Endothelial cell of umbilical vein (primary cell): ENCODE measurements around the gene PNLDC1. TPM values are rescaled to one million over a fixed set of nuclear protein-coding genes. Genes with fewer than 3 reads are reported as not detected.

Source experiments
- BruUV-seq: library from RNA; stranded (reverse); fragments of 400-500 nt; replicated peaks from 2 replicates; lab custom pipeline; 2021; lab: Mats Ljungman, UMichigan
- CTCF ChIA-PET: fragments of 300-600, 350-600 bp; sonication (Branson Sonifier 250); formaldehyde crosslinking; loops from one replicate; lab custom pipeline; 2021; ENCODE audit warnings: antibody characterized with exemption, inconsistent platforms; lab: Charles Lee
- POLR2A ChIA-PET: fragments of 300-600, 350-600 bp; sonication (Branson Sonifier 250); formaldehyde crosslinking; loops from one replicate; lab custom pipeline; 2021; ENCODE audit warnings: antibody characterized with exemption, inconsistent platforms; lab: Charles Lee
- DNase-seq: peaks from one replicate; pipeline ENCODE4 v3.0.0-alpha.2; 2011; ENCODE audit warnings: low read depth, low spot score
- FAIRE-seq: peaks from 2 replicates; lab custom pipeline; 2011; peaks lifted over from hg19 to GRCh38; lab: Jason Lieb, UNC
- H2AFZ ChIP-seq: 2 replicates; pipeline ENCODE4 v1.6.0; 2012; ENCODE audit warnings: low read depth, low read length, control low read depth, inconsistent platforms
- H3K27ac ChIP-seq: 2 replicates; pipeline ENCODE4 v1.5.1; 2011; ENCODE audit warnings: low read depth, mild to moderate bottlenecking, control low read depth, low read length, moderate library complexity; ENCODE audit not compliant: insufficient read depth
- H3K27me3 ChIP-seq, 2 experiments: 2 replicates each; pipeline versions ENCODE4 v1.6.0 to v1.6.1; 2011; ENCODE audit warnings: low read length in 2 of 2, mixed read lengths in 1 of 2; ENCODE audit not compliant: control insufficient read depth in 2 of 2, insufficient read depth in 2 of 2
- H3K36me3 ChIP-seq, 2 experiments: 2 replicates in 1 of 2; 3 replicates in 1 of 2; pipeline ENCODE4 v1.5.1; 2011; ENCODE audit warnings: low read length in 2 of 2, mild to moderate bottlenecking in 1 of 2, moderate library complexity in 1 of 2; ENCODE audit not compliant: control insufficient read depth in 2 of 2, insufficient read depth in 2 of 2; ENCODE audit errors: extremely low read depth in 1 of 2
- H3K4me1 ChIP-seq: 3 replicates; pipeline ENCODE4 v1.5.1; 2011; ENCODE audit warnings: mild to moderate bottlenecking, low read length; ENCODE audit not compliant: control insufficient read depth, insufficient read depth; ENCODE audit errors: extremely low read depth
- H3K4me2 ChIP-seq: 2 replicates; pipeline ENCODE4 v1.6.1; 2011; ENCODE audit warnings: low read length, control low read depth, mixed read lengths; ENCODE audit not compliant: insufficient read depth
- H3K4me3 ChIP-seq, 3 experiments: fragments of 200-600 bp in 1 of 3; sonication (generic), shearing (Covaris generic) in 1 of 3; replicated peaks in 1 of 3; 2 replicates each; pipeline ENCODE4 v1.5.1; 2011 to 2016; ENCODE audit warnings: control low read depth in 3 of 3, low read length in 3 of 3, mild to moderate bottlenecking in 2 of 3, inconsistent platforms in 1 of 3, low read depth in 1 of 3, moderate library complexity in 1 of 3; ENCODE audit not compliant: insufficient read depth in 1 of 3
- H3K79me2 ChIP-seq: 2 replicates; pipeline ENCODE4 v1.6.0; 2012; ENCODE audit warnings: low read length, inconsistent platforms; ENCODE audit not compliant: control insufficient read depth, insufficient read depth
- H3K9ac ChIP-seq: replicated peaks from 2 replicates; pipeline ENCODE3; 2011; ENCODE audit warnings: low read length, control low read depth; ENCODE audit not compliant: insufficient read depth; ENCODE audit errors: extremely low read depth
- H3K9me1 ChIP-seq: replicated peaks from 3 replicates; pipeline ENCODE4 v1.6.0; 2011; ENCODE audit warnings: mild to moderate bottlenecking, low read length; ENCODE audit not compliant: control insufficient read depth, insufficient read depth; ENCODE audit errors: extremely low read depth
- H3K9me3 ChIP-seq: replicated peaks from 2 replicates; pipeline ENCODE4 v1.5.1; 2012; ENCODE audit warnings: low read length, inconsistent platforms; ENCODE audit not compliant: control insufficient read depth, insufficient read depth
- H4K20me1 ChIP-seq: replicated peaks from 2 replicates; pipeline ENCODE3; 2011; ENCODE audit warnings: mild to moderate bottlenecking, low read length; ENCODE audit not compliant: control insufficient read depth, insufficient read depth; ENCODE audit errors: extremely low read depth
- CTCF ChIP-seq, 2 donors: IDR thresholded peaks; 1 replicate in 1 of 2; 2 replicates in 1 of 2; pipeline ENCODE4 v1.5.1; 2011; ENCODE audit warnings: low read length in 2 of 2, mild to moderate bottlenecking in 2 of 2, moderate library complexity in 2 of 2, control low read depth in 1 of 2, inconsistent platforms in 1 of 2, low read depth in 1 of 2; ENCODE audit not compliant: insufficient read depth in 1 of 2; ENCODE audit errors: extremely low read depth in 1 of 2
- EZH2 ChIP-seq: IDR thresholded peaks from 2 replicates; pipeline ENCODE4 v1.6.1; 2012; ENCODE audit warnings: borderline replicate concordance, low read depth, mild to moderate bottlenecking, moderate library complexity, low read length, inconsistent platforms; ENCODE audit not compliant: severe bottlenecking
- FOS ChIP-seq: IDR thresholded peaks from 2 replicates; pipeline ENCODE4 v1.6.1; 2011; ENCODE audit warnings: mild to moderate bottlenecking, low read length, moderate library complexity, borderline replicate concordance; ENCODE audit not compliant: insufficient read depth
- GATA2 ChIP-seq: IDR thresholded peaks from 2 replicates; pipeline ENCODE4 v1.7.0; 2011; ENCODE audit warnings: low read depth, mild to moderate bottlenecking, moderate library complexity, mixed read lengths, low read length; ENCODE audit not compliant: insufficient read length, insufficient read depth
- JUN ChIP-seq: IDR thresholded peaks from 2 replicates; pipeline ENCODE4 v1.6.1; 2011; ENCODE audit warnings: borderline replicate concordance, low read depth; ENCODE audit not compliant: insufficient read length, insufficient read depth
- MAX ChIP-seq: IDR thresholded peaks from 2 replicates; pipeline ENCODE4 v1.6.1; 2011; ENCODE audit not compliant: insufficient read depth, insufficient read length
- MYC ChIP-seq: IDR thresholded peaks from one replicate; pipeline ENCODE4 v1.6.1; 2011; ENCODE audit warnings: mild to moderate bottlenecking, low read depth, low read length
- POLR2A ChIP-seq: IDR thresholded peaks from 2 replicates; pipeline ENCODE4 v1.6.1; 2012; ENCODE audit warnings: low read depth, mild to moderate bottlenecking, control low read depth, low read length
- POLR2AphosphoS5 ChIP-seq: IDR thresholded peaks from 2 replicates; pipeline ENCODE4 v1.6.1; 2012; ENCODE audit warnings: low read depth, mild to moderate bottlenecking, control low read depth, low read length, moderate library complexity; ENCODE audit not compliant: insufficient read depth
- dilution Hi-C: fragments of 300-500 bp; cut with MboI; formaldehyde crosslinking; loops from one replicate; pipeline ENCODE4 v1.15.0; 2019; ENCODE audit warnings: low sequenced_read_pairs; ENCODE audit not compliant: extremely low pct_ligation_motif_present
- intact Hi-C: fragments of 100-400 bp; cut with micrococcal nuclease; formaldehyde crosslinking; loops from one replicate; pipeline ENCODE4 v1.10.0; 2022
- polyA plus RNA-seq, 4 experiments: library from polyadenylated mRNA; depleted of rRNA in 3 of 4; stranded (reverse) in 3 of 4; unstranded in 1 of 4; fragments of >200 nt; gene quantifications; 2 replicates each; pipeline versions ENCODE4 v1.2.1 to v1.2.3, GENCODE V29; 2011 to 2012; ENCODE audit warnings: missing spikeins in 1 of 4
- total RNA-seq: library from RNA; stranded (reverse); gene quantifications from 2 replicates; pipeline ENCODE4 v1.2.3, GENCODE V29; 2021

PNLDC1 gene
- total and polyA plus RNA-seq, 2 donors (not counting 3 experiments of a cell fraction or from before 2014, with no cell fraction given) = not detected

- dilution Hi-C loops (no loop called here), intact Hi-C loops (loop anchor here (1.0 kb wide), 3 partner anchors 27 to 71 kb away; partner anchors contain the start of genes TCP1 and WTAP)
- Histone ChIP-seq H3K9me1 (no peaks in the 10 kb centered on the region), H4K20me1 (no peaks in the 10 kb centered on the region), H3K27ac (peak overlapping the region; percentile 85), H3K9me3 (no peaks in the 10 kb centered on the region), H3K4me3 (peak overlapping the region; percentile 71 to 97 (median 92)), H3K9ac (peak overlapping the region; percentile 83), H3K79me2 (peaks cover 16% of the 10 kb centered on the region), H3K36me3 (peaks cover 12% of the 10 kb centered on the region in 2 experiments), H3K4me1 (peaks cover 20% of the 10 kb centered on the region), H3K27me3 (no peaks in the 10 kb centered on the region), H3K4me2 (peak overlapping the region; percentile 70), H2AFZ (peak overlapping the region; percentile 82)
- no peak for DNase-seq
- CTCF ChIA-PET = interaction anchor here (0.7 kb wide), 1 partner anchor 10 kb away, joined by 3 read pairs; no protein-coding TSS in a partner anchor
- TF ChIP-seq POLR2AphosphoS5 (no peak), MAX (no peak), GATA2 (no peak), POLR2A (no peak), MYC (no peak), EZH2 (no peak), JUN (no peak), FOS (no peak), CTCF (IDR thresholded peaks at IDR 0.05; ENCODE audit: extremely low read depth in 1 of 2, insufficient read depth in 1 of 2, low read depth in 1 of 2, low read length in 2 of 2) (no peak)
- TSS peak; percentile 45 for BruUV-seq
- POLR2A ChIA-PET = interaction anchor here (0.7 kb wide), 1 partner anchor 26 kb away, joined by 7 read pairs; no protein-coding TSS in a partner anchor
- no peak for FAIRE-seq
Measured at GRCh38 chr6:159762681-159763293, 37.3 kb upstream of the PNLDC1 start.
